Activated T-cell treated with anti-CD3 and anti-CD28 coated beads for 1 hour (primary cell): ENCODE results near the gene RNF217.
"Not testable (repeated sequence)": the region's sequence is repeated elsewhere in the genome, so short reads cannot be mapped to it uniquely, and the experiment has no call there.

Experiments used
- DNase-seq: peaks from one replicate; pipeline ENCODE4 v3.0.0-alpha.2; 2020; ENCODE audit warnings: low read depth

RNF217 gene

DNA sequence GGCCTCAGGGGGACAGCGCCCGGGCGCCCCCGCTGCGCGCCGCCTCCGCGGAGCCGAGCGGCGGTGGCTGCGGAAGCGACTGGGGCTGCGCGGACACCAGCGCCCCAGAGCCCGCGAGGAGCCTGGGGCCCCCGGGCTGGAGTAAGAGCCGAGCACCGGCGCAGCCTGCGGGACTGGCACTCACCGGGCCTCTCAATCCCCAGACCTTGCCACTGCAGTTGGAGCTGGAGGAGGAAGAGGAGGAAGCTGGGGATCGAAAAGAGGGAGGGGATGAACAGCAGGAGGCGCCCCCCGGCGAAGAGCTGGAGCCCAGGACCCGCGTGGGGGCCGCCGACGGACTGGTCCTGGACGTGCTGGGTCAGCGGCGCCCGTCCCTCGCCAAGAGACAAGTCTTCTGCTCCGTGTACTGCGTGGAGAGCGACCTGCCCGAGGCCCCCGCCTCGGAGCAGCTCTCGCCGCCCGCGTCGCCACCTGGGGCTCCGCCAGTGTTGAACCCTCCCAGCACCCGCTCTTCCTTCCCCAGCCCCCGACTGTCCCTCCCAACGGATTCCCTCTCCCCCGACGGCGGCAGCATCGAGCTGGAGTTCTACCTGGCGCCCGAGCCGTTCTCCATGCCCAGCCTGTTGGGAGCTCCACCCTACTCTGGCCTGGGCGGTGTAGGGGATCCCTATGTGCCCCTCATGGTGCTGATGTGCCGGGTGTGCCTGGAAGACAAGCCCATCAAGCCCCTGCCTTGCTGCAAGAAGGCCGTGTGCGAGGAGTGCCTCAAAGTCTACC, 590 bp downstream of the RNF217 start:
- DNase-seq, result no peak

DNA sequence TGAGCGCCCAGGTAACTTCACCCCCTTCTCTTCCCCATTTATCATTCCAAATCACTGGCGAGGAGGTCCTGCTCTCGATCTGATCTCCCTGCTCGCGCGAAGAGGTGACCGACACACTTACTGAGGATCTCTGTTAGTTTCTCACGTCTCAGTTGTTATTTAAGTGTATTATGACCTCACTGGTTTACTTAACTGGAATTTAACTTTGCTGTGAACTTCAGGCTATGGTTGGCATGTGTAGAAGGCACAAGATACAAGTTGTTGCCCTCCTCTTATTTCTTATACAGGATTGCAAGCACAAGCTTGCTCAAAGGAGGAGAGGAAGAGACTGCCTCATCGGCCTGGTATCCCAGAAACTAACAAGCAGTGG, 1.2 kb downstream of the RNF217 start:
- DNase-seq, result no peak

DNA sequence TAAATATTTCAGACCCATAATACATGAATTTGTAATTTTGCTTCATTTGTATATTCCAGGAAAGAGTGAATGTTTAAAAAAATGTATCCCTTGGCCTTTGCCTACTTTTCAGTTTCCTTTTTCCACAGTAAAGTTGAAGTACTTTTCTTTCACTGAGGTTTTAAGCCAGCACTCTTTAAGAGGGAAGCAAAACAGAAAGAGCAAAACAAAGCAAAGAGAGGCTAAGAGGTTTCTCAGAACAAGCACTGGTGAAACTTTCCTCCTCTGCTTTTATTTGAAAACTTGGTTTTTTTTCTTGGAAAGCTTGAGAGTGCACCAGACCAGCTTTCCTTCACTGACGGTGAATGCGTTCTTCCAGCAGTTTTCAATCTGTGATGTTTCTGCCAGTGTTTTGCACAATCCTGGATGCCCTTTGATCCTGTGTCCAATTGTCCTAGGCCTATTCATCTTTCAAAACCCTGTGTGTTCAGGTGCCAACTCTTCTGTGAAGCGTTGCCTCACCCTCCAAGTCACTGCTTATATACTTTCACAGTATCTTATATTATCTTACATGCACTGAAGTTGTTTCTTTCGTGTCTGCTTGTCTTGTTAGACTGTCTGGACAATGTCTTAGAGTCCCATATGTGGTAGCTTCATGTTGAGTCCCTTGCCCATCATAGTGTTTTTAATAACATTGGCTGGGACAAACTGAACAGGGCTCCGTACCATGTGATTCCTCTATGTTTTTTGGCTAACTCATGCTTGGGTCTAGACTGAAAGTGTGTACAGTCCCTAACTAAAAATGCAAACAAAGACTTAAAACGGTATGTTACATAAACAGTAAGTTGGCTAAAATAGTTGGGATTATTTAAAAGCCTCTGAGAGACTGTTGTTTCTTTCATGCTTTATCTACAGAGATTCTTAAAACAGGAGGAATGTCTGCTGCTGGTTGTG, 1.9 kb downstream of the RNF217 start:
- no peak for DNase-seq

DNA sequence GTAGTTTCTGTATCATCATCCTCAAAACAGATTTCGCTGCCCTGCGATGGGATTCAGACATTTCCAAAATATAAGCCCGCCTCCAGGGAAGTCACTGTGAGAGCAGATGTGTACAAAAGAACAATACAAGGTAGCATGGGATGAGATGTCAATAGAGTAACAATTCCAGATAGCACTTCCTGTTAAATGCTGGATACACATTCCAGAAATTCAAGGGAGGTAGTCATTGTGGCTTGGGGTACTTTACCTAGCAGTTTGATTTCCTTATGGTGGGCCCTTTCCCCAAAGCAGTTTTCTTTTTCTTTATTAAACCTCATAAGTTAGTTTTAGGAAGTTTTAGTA, 2.5 kb downstream of the RNF217 start:
- no peak for DNase-seq

DNA sequence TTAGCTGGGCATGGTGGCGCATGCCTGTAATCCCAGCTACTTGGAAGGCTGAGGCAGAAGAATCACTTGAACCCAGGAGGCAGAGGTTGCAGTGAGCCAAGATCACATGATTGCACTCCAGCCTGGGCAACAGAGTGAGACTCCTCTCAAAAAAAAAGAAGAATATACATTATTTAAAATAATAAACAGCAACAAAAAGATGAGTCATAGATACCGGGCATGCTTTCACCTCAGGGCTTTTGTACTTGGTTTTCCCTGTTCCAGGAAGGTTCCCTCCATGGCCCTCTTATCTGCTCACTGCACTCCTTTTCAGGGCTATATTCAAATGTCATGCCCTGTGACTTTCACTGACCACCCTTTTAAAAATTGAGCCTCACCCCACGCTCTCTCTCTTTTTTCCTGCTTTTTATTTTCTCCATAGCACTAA, 3.2 kb downstream of the RNF217 start:
- not testable (repeated sequence) for DNase-seq

DNA sequence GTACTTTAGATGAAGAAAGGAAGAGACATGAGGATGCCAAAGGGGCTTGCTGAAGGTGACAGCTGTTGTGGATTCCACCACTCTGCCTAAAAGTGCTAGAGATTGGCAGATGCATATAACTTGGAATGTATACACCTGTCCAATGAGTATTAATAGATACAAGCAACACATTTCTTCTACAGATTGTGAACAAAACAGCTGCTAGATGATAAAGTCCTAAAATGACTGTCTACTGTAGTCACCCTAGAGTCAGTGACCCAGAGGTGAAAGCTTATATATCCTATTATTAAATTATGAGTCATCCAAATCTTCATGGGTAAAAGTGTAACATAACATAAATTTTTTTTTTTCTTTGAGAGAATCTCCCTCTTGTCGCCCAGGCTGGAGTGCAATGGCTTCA, 5.2 kb downstream of the RNF217 start:
- no peak for DNase-seq

DNA sequence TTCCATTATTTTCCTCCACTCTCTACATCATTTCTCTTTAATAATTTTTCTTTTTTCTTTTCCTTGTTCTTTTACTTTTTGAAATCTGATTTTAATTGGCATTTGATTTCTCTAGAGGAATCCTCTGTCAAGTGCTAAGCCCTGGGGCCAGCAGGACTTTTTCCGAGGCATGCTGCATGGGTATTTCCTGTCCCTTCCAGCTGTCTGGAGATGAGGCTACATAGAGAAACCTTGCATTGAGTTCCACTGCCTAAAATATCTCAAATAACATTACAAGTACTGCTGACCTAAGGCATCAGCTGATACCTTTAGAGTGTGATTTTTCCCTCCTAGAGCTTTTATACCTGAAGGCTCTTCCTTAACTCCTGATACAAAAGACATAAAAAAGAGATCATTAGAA, 6.2 kb downstream of the RNF217 start:
- no peak for DNase-seq

DNA sequence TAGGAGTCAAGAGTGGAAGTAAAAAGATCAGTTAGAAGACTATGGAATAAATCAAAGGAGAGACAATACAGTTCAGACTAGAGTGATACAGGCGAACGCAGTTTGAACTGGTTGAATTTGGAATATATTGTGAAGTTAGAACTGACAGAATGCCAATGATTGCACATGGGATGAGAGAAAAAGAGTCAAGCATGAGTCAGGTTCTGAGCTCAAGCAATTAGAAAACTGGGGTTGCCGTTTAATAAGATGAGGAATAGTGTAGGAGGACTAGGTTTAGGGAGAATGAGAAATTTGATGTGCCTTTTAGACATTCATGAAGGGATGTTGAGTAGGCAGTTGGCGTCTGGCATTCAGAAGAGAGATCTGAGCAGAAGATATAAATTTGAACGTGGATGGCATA, 8.0 kb downstream of the RNF217 start:
- DNase-seq, result no peak

DNA sequence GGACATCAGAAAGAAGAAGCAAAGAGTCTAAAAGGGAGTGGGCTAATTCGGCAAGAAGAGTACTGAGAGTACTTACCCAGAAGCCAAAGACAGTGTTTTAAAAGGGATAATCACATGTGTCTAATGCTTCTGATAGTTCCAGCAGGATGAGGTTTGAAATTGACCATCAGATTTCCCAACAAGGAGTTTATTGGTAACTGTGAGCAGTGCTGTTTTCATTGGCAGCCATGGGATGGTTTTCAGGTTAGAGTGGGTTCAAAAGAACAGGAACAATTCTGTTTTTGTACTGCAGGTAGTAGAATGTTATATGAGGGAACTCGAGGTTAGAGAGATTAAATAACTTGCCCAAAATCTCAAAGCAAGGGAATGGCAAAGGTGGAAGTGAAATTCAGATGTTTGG, 8.5 kb downstream of the RNF217 start:
- DNase-seq, result no peak

DNA sequence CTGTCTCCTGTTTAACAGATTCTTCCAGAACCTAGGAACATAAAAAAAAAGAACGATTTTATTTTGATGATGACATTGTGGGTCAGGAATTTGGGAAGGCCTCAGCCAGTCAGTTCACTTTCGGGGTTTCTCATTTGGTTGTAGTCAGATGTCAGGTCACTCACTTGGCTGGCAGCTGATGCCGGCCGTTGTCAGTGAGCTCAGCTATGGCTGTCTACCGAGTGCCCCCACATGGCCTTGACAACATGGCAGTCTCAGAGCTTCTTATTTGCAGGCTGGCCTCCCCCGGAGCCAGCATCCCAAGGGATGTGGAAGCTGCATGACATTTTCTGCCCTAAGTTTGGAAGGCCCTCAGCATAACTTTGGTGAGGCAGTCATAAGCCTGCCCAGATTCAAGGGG, 11.5 kb downstream of the RNF217 start:
- DNase-seq, result no peak

DNA sequence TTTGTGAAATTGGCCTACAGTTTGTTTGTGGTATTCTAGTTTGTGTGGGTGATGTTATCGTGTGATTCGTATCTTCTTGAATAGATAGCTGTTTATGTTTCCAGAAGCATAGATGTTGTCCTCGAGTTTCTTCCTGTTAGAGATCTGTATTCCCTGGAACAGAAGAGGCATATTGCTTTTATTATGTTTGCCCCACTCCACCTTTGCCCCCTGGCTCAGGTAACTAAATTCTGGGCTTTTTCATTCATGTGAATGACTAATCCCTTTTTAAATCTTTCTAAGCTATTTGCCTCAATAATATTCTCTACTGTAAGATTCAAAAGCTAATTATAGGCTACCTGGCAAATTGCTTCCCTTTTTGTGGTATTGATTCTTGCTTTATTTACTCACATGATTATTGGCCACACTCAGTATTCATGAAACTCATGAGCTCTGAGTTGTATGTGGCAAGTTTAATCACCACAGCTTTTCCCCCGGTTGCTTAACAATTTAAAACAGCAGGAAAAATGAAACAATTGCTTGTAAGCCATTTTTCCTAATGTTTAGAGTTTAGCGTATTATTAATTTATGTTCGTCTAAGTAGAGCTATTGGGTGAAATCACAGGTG, 12.6 kb downstream of the RNF217 start:
- no peak for DNase-seq

DNA sequence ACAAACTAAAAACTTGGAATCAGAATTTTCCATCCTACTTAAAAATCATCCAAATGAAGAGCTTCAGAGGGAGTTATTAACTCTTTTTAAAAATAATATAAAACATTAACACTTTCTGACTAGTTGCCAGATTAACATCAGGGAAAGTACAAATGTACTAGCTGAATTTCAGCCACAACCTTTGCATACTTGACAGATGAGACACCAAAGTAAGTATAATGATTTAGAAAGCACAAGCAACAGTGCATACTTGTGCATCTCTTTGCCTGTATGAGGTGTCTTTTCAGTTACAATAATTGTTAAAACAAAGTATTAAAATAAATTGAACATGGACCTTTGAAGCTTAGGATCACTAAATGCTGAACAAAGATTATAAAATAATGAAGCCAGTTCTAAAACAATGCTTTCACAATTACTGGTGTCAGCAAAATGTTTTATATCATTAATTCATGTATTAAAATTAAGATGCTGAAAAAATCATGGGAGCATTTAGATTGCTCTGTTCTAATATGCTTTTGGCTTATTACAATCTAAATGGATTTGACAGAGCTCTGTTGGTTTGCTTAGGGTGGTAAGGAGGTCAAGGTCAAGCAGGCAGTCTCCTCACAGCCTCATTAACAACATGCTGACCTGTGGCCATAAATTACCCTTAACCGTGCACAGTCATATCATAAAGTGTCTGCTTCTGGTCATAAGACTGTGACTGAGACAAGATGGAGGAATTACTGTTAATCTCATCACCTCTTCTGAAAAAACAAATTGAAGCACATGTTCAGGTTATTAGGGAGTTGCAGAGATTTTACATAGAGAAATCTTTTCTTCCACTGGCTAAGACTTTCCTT, 15.1 kb downstream of the RNF217 start:
- no peak for DNase-seq

DNA sequence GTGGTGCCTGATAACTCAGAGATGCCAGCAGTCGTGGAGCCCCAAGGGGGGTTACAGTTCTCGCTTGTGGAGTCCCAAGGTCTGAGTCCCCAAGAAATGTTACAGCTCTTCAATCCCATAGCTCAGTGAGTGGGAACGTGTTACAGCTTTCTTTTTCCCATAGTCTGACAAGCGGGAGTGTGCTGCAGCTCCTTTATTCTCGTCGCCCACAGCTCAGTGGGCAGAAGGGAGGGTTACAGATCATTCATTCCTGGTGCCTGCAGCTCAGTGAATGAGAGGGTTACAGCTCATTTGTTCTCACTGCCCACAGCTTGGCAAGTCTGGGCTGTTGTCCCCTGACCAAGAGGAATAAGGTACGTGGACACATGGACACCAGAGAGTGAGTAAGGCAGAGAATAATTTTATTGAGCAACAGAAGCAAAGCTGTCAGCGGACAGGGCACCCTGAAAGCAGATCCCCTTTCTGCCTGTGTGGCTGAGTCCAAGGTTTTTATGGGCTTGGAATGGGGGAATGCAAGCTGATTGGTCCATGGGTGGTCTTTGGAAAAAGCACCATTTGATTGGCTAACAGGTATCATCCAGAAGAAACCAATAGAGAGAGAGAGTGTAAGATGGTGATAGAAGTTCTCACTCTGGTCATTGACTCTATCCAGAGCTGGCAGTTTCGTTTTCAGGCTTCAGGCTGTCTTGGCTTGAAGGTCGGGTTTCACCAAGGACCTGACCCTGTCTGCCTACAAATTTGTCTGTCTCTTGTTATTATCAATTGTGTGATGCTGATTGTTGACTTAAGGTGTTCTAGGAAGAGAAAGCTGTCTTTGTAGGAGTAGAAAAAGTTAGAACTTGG, 16.4 kb downstream of the RNF217 start:
- DNase-seq, result no peak

DNA sequence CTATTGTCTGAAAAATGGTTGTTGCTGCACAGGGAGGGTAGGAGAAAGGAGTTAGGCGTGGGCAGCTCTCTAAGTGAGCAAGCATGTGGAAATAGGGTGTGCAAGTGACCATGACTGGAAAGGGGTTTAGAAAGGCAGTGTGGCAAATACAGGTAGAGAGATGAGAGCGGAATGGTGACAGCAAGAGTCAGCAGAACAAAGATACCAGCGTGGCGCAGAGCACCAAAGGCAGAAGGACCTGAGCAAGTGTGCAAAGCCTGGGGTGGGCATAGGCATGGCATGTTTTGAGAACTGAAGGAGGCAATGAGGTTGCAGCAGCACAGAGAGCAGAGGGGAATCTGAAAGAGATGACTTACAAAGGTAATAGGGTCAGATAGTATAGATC, 17.0 kb downstream of the RNF217 start:
- no peak for DNase-seq

DNA sequence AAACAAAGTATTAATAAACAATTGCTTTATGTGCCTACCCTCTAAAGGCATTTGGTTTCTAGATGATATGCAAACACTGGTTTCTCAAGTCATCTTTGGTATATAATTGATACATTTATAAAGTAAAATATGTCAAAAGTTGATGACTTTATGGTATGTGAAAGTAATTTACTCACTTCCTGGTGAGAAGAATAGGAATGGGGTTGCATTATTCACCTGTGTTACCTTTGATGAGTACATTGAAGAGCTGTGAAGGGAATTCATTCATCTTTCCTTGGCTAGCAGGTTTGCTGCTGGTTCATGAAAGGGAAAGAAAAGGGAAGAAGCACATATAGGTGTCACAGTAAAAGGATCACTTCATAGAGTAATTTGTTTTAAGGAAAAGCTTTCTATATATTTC, 20.4 kb downstream of the RNF217 start:
- DNase-seq, result no peak

DNA sequence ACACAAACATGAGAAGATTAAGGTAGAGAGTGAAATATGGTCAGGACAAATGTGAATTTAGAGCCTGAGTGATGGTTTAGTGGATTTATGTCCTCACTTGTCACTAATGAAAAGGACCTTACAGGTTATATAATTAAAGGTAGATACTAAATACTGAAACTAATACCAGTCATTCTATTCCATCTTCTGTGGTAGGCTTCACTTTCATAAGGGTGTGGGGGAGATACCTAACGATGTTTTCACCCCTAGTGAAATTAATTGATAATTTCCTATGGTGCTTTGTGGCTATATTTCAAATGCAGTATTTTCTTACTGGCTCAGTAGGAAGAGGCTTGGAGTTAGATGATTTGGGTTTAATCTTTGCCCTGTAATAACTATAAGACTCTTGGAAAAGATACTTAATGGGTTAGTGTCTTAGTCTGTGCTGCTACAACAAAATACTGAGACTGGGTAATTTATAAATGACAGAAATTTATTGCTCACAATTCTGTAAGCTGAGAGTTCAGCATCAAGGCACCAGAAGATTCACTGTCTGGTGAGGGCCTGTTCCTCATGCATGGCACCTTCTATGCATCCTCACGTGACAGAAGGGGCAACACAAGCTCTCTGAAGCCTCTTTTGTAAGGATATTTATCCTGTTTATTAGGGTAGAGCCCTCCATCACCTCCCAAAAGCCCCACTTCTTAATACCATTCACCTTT, 21.3 kb downstream of the RNF217 start:
- DNase-seq, result no peak

DNA sequence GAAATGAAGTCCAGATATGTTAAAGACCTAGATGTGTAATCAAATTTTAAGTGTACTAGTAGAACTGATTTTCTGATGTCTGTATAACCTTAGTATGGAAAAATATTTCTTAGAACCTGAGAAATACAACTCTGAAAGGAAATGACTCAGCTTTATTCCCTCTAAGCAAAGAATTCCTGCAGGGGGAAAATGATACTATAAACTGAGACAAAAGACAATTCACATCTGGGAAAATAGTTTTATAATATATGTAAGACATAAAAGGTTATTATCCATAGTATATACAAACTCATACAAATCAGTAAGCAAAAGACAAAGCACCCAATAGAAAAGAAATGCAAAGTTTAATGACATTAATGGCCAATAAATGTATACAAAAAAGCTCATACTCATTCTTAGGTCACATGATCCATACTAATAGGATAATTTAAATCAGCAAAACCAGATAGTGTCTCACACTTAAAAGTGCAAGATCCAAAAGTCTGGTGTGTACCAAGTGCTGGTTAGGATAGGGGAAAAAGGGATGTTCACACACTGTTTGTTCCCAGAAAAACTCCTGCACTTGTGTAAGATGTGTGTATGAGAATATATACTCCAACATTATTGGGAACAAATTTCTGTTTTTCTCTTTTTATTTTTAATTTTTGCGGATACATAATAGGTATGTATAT, 22.6 kb downstream of the RNF217 start:
- no peak for DNase-seq

DNA sequence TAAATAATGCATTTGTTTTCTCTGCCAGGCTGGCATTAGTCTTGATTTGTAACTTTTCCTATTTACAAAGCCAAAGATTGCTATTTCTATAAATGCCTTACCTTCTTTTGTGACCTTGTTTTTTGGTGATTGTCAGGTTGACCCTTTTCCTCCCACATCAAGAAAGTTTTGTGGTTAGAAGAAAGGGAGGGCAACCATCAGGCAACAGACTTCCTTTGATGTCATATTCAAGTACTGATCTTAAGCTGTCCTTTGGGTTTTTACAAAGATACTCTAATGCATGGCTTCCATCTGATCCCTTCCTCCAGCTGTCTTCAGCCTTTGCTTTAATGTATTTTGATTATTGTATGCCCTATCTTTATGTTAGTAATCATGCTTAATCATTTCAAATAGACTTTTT, 23.9 kb downstream of the RNF217 start:
- DNase-seq, result no peak

DNA sequence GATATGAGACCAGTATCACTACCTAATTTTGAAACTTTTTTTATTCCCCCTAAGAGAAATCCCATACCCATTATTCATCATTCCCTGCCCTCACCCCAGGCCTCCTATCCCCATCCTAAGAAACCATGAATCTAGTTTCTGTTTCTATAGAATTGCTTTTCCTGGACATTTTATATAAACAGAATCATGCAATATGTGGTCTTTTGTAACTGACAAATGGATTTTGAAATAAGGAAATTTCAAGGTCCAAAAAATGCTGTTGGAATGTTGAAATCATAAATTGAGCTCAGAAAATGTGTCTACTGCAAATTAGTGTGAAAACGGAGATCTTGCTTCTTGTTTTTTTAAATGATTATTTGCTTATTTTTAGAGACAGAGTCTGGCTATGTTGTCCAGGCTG, 25.1 kb downstream of the RNF217 start:
- DNase-seq, result no peak

DNA sequence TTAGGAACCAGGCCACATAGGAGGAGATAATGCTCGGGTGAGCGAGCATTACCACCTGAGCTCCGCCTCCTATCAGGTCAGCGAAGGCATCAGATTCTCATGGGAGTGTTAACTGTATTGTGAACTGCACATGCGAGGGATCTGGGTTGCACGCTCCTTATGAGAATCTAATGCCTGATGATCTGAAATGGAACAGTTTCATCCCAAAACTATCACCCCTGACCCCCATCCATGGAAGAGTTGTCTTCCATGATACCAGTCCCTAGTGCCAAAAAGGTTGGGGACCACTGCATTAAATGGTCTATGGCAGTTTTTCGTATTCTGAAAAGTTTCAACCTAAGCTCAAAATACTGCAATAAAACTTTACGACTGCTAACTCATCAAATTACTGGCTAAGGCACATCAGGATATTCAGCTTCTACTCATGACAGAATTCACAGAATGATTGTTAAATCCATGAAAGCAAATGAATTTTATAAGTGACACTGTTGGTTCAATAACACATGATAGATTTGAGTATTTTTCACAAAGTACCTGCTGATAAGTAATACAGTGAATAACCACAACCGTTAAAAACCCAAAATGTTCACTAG, 25.9 kb downstream of the RNF217 start:
- DNase-seq, result no peak
